ENCODE data around the gene MMRN2.

- TF ChIP-seq EGR1 (IDR thresholded peaks at IDR 0.05) (no peak), RAD21 (IDR thresholded peaks at IDR 0.05; ENCODE audit: low read depth) (no peak), MAX (IDR thresholded peaks at IDR 0.05) (no peak), TCF12 (IDR thresholded peaks at IDR 0.05; ENCODE audit: low read depth) (no peak), EP300 (IDR thresholded peaks at IDR 0.05; ENCODE audit: borderline replicate concordance) (no peak), TEAD4 (IDR thresholded peaks at IDR 0.05) (no peak), TAF1 (IDR thresholded peaks at IDR 0.05; ENCODE audit: low read depth) (no peak), ZBTB7A (IDR thresholded peaks at IDR 0.05; ENCODE audit: low read depth) (no peak), REST (IDR thresholded peaks at IDR 0.05; ENCODE audit: low read depth) (no peak)
Measured at GRCh38 chr10:86941991-86942421, 15.4 kb downstream of the MMRN2 start.

Data from Ishikawa (cell line).